SU-DHL-6 (cell line): ENCODE results near the gene RACGAP1.

Experiments
- CTCF ChIP-seq: fragments of 200-600 bp; sonication (generic); IDR thresholded peaks from one replicate; pipeline ENCODE4 v1.5.1; 2017; ENCODE audit warnings: antibody characterized with exemption, mild to moderate bottlenecking, low read length, moderate library complexity; ENCODE audit not compliant: insufficient read depth, poor library complexity, severe bottlenecking
- EZH2phosphoT487 ChIP-seq: fragments of 200-600 bp; sonication (generic), shearing (Covaris generic); conservative IDR thresholded peaks from 2 replicates; pipeline ENCODE4 v1.6.1; 2018; ENCODE audit warnings: mild to moderate bottlenecking, antibody characterized with exemption, low read length, moderate library complexity, mixed read lengths

- TF ChIP-seq CTCF (no peak), EZH2phosphoT487 (no peak)
Observed at GRCh38 chr12:50060120-50060468, 34.8 kb upstream of the RACGAP1 start.
